ENCODE results near the gene HSPBAP1.

DNA sequence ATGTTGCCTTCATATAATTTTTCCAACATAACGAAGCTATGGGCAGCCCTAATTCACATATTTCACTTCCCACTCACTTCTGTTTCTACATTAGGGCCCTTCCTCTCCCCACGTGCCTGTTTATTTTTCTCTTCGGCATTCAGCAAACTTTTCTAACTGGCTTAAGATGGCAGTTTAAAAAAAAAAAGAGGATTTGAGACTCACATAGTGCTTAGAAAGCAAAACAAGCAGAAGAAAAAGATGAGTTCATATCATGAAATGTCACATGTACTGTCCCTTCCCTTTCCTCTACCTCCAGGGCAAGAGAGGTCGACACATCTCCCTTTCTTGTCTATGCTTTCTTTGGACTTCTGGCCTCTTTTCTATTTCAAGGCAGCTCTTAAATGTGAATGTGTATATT, 31.8 kb upstream of the HSPBAP1 start:
- TF ChIP-seq, protein P1, sequence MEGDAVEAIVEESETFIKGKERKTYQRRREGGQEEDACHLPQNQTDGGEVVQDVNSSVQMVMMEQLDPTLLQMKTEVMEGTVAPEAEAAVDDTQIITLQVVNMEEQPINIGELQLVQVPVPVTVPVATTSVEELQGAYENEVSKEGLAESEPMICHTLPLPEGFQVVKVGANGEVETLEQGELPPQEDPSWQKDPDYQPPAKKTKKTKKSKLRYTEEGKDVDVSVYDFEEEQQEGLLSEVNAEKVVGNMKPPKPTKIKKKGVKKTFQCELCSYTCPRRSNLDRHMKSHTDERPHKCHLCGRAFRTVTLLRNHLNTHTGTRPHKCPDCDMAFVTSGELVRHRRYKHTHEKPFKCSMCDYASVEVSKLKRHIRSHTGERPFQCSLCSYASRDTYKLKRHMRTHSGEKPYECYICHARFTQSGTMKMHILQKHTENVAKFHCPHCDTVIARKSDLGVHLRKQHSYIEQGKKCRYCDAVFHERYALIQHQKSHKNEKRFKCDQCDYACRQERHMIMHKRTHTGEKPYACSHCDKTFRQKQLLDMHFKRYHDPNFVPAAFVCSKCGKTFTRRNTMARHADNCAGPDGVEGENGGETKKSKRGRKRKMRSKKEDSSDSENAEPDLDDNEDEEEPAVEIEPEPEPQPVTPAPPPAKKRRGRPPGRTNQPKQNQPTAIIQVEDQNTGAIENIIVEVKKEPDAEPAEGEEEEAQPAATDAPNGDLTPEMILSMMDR (IDR thresholded peaks at IDR 0.05; ENCODE audit: low read depth, low read length) = no peak
- TF ChIP-seq EZH2phosphoT487 (IDR thresholded peaks at IDR 0.05; ENCODE audit: low read depth) = no peak

Measured in OCI-LY3 (cell line).